Measurements from ENCODE around the gene CEACAM4.
A peak's percentile ranks its signal among the peaks of the same experiment; 100 is the strongest.

The CEACAM4 gene

DNA sequence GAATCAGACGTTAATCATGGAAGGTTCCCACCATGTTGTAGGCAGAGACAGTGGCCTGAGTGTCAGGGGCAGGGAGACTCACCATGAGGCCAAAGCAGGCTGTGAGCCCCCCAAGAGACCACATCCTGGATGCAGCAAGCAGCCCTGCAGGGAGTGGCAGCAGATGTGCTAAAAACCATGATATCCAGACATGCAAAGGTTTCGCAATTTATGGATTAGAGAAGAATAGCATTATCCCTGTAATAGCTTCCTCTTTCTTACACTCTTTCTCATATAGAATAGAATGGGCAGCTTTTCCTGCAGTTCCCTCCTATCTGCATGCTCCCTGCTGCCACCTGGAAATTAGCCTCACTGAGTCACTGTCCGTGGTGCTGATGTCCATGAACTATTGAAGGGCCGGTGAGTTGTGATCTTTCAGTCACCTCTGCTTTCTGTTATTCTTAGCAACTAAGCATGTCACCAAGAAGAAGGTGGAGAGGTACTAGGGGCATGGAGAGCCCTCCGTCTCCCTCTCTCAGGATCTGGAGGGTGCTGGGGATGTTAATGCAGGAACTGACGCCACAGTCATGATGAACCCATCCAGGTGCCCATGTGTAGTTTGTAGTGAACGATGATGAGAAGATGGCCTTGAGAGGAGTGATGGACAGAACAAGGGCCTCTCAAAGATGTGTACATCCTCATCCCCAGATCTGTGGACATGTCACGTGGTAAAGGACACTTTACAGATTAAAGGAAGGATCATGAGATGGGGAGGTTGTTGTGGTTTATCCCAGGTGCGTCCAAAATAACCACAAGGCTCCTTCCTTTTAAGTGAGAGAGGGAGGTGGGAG lies 9.9 kb downstream of the CEACAM4 start:
- DNase-seq: no peak

GRCh38 chr19:41615207-41615606 lies 11.7 kb downstream of the CEACAM4 start:
- DNase-seq: no peak

GRCh38 chr19:41612483-41612882 lies 14.4 kb downstream of the CEACAM4 start:
- no peak for DNase-seq

DNA sequence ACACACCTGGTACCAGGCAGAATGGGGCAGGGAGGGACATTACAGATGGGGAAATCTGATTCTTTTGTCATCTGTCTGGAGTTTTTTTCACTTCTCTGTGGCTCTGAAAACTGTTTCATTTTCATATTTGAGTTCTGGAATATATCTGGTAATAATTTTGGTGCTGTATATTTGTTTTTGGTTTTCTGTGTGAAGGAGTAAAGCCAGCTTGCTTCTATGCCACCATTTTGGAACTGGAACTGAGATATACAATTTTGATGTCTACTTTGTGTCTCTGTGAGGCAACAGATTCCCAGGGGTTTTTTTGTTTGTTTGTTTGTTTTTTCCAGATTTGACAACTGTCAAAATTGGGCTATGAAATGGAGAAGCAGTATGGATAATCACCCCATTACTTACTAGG lies 16.1 kb downstream of the CEACAM4 start:
- DNase-seq: no peak

- DNase-seq: no peak
These were observed 19.2 kb downstream of the CEACAM4 start for GRCh38 chr19:41607668-41608067.

DNA sequence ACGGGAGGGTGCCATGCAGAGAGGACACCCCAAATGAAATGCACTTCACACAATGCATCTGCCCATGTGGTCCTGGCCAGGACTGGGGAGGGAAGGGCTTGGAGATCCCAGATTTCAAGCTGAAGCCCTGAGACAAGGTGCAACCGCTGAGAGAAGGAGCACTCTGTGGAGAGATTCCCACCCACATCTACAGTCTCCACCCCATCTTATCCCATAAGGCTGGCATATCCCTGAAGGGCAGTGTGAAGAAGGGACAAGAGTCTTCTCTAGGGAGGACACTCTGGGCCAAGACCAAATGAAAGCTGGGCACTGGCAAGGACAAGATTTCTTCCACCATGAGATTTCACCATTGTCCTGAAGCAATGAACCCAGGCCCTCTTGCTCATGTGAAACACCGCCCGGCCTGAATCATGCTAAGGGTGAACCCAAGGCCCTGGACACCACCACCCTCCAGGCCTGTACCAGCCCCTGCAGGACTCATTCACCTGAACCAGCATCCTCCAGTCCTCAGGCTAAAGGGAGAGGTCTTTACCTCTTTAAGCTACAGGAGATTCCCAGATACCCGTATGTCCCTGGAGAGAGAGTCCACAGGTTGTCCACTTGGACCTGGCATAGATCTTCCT lies 20.5 kb downstream of the CEACAM4 start:
- DNase-seq: no peak

DNA sequence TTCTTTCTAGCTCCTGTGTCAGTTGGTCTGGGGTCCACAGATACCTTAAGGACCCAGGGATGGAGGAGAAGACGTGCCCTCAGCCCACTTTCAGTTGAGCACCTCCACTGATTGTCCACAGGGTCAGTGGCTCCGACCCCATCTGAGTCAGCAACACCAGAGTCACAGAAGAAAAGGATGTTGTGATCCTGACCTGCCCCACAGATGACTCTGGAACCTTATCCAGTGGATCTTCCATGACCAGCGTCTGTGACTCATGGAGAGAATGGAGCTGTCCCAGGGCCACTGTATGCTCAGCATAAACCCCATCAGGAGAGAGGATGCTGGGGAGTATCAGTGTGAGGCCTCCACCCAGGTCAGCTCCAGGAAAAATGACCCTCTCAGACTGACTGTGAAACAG lies 22.0 kb downstream of the CEACAM4 start:
- no peak for DNase-seq

GRCh38 chr19:41601771-41602170 lies 25.1 kb downstream of the CEACAM4 start:
- DNase-seq: no peak

GRCh38 chr19:41599175-41599966 lies 27.5 kb downstream of the CEACAM4 start:
- DNase-seq: no peak

- DNase-seq: peak in 9 of 14 donors; percentile 1 to 33 (median 12)
These were observed 29.3 kb downstream of the CEACAM4 start for GRCh38 chr19:41597600-41598041.

DNA sequence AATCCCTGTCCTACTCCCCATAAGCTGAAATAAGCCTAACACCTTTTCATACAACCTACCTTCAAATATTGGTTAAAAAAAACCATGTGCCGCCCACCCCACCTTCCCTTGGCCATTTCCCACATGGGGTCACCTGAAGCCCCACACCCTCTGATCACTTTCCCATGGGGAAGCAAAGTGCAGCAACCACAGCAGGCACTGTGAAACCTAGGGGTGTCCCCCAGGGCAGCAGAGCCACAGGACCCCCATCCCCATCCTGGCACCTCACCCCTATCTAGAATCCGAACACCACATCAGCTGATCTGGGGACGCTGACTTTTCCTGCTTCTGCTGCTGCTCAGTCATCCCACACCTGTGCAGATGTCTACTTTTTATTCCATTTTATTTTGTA lies 31.0 kb downstream of the CEACAM4 start:
- no peak for DNase-seq

GRCh38 chr19:41595258-41595889 lies 31.5 kb downstream of the CEACAM4 start:
- DNase-seq: peak in 2 of 14 donors; percentile 2 to 13

- DNase-seq: no peak
These were observed 34.8 kb downstream of the CEACAM4 start for GRCh38 chr19:41591951-41592562.

DNA sequence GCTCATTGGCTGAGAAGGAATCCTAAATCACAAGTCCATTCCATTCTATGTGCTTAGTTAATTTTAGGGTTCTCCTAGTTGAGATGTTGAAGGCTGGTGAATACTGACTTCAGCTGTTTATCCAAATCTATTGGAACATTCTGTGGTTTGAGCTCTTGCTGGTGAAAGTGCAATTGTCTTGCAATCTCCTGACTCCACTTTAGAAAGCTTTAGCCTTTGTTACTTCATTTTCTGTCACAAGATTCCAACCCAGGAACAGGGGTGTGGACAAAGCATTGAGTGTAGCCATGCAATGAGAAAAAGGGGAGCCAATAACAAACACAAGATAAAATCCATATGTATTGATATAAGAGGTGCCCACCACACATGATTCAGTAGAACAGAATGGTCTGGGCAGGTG lies 35.9 kb downstream of the CEACAM4 start:
- no peak for DNase-seq

DNA sequence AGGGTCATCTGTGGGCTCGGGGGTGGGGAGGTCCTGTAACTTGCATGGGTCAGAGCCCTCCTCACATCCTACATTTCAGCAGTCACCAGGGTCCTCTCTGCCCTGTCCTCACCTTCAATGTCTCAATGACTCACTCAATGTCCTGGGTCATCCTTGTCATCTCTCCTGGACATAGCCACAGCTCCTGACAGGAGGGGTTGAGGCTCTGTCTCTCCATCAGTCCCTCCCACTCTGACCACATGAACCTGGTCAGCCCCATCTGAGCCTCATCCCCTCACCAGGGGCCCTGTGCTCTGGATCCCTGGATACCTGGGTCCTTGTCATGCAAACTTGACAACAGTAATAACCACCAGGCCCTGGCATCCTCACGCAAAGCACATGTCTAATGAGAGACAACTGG lies 37.5 kb downstream of the CEACAM4 start:
- no peak for DNase-seq

DNA sequence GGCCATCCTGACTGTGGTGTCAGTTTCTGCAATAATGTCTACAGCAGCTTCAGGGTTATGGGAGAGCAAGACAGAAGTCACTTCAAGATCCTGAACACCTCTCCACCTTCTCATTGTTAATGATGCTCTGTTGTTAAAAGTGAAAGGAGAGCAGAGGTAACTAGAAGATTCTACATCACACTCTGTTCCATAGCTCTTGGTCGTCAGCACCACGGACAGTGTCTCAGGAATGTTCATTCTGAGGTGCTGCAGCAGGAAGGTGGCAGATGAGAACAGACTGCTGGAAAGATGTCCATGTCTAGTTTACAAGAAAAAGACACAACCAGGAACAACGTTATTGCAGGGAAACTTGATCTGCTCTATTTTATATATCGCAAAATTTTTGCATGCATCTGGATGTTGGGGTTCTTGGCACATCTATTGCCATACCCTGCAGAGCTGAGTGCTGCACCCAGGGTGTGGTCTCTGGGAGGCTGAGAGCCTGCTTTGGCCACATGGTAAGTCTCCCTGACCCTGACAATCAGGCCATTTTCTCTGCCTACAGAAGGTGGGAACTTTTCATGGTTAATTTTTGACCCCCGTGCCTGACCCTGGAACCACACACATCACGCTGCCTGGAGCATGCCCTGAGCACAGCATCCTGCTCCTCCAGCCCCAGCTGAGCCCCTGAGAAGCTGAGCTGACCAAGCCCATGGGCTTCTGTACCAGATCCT lies 38.2 kb downstream of the CEACAM4 start:
- no peak for DNase-seq

DNA sequence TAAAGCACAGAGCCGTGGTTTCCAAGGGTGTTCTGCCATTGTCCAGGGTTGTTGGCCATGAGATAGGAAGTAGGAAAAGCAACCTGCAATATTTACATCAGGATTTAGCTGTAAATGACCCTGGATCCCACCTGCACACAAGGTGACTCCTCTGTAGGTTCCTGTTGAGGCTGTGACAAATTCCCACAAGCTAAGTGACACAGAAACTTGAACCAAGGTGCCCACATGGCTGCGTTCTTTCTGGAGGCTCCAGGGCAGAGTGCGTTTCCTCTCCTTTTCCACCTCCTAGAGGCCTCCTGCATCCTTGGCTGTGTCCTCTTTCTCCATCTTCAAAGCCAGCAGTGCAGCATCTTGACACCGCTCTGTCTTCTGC lies 39.0 kb downstream of the CEACAM4 start:
- DNase-seq: no peak

- no peak for DNase-seq
These were observed 39.6 kb downstream of the CEACAM4 start for GRCh38 chr19:41587101-41587837.

- no peak for DNase-seq
These were observed 40.8 kb downstream of the CEACAM4 start for GRCh38 chr19:41586064-41586463.

DNA sequence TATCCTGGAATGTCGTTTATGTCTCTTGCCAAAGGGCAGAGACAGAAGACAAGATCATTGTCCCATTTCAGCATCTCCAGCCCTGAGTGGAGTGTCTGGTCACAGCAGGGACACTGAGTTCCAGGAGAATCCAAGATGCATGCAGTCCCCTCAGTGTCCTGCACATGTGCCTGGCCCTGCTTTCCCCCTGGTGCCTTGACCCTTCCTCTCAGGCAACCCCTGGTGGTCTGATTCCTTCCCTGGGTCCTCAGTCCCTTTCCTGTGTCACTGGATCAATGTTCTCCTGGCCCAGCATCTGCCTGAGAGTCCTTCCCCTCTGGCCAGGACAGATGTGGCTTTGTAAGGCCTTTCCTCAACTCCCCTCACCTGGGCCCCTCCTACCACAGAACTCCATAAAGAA lies 41.9 kb downstream of the CEACAM4 start:
- no peak for DNase-seq

- DNase-seq: no peak
These were observed 42.5 kb downstream of the CEACAM4 start for GRCh38 chr19:41584260-41584810.

Data from C1 segment of cervical spinal cord (tissue), 14 donors.